AG10803 (cell line): Measurements from ENCODE around the gene MYO3A.

ENCODE experiments used
- DNase-seq: peaks from one replicate; pipeline ENCODE4 v3.0.0; 2010; ENCODE audit warnings: low read depth
- H3K4me3 ChIP-seq: 2 replicates; pipeline ENCODE4 v1.5.1; 2011; ENCODE audit warnings: mild to moderate bottlenecking, low read length, control low read depth
- TF ChIP-seq, protein P1 (sequence below): conservative IDR thresholded peaks from 2 replicates; pipeline ENCODE4 v1.5.1; 2011; ENCODE audit warnings: mild to moderate bottlenecking, low read length, control low read depth, inconsistent platforms

Gene MYO3A

DNA sequence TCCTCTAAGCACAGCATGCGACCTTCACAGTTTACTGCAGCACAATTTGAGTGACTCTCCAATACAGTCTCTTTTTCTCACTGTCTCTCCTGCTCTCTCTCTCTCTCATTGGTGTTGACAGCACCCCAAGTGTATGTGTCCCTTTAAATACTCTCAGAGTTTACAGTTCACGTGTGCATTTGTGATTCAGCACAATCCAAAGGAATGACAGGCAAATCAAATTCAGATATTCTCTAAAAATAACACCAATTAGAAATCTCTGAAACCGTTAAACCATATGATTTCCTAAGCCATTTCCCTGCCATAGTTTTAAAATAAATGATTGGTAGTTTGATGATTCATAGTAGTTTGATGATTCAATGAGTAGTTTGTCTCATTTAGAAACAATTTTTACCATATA lies 178.5 kb downstream of the MYO3A start:
- TF ChIP-seq, protein P1, sequence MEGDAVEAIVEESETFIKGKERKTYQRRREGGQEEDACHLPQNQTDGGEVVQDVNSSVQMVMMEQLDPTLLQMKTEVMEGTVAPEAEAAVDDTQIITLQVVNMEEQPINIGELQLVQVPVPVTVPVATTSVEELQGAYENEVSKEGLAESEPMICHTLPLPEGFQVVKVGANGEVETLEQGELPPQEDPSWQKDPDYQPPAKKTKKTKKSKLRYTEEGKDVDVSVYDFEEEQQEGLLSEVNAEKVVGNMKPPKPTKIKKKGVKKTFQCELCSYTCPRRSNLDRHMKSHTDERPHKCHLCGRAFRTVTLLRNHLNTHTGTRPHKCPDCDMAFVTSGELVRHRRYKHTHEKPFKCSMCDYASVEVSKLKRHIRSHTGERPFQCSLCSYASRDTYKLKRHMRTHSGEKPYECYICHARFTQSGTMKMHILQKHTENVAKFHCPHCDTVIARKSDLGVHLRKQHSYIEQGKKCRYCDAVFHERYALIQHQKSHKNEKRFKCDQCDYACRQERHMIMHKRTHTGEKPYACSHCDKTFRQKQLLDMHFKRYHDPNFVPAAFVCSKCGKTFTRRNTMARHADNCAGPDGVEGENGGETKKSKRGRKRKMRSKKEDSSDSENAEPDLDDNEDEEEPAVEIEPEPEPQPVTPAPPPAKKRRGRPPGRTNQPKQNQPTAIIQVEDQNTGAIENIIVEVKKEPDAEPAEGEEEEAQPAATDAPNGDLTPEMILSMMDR = no peak
- H3K4me3 ChIP-seq = no peak overlapping the region
- DNase-seq = peak; percentile 37

DNA sequence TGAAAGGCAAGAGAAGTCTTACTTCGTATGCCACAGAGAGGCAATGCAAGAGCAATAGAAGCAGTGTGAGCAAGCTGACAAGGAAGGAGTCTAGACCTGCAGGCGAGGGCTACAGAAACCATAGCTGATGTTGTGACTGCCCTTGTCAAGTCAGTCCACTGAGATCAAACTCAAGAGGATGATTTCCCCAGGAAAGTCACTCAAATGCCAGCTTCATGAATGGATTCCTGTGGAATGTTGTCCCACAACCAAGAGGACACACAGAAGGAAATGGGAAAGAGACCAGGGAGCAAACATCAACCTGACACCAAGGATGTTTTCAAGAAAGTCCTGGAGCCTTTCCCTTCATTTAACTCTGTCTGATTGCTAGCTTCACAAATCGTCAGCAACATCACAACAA lies 204.6 kb downstream of the MYO3A start:
- TF ChIP-seq, protein P1 = no peak
- DNase-seq = no peak
- no peak overlapping the region for H3K4me3 ChIP-seq

DNA sequence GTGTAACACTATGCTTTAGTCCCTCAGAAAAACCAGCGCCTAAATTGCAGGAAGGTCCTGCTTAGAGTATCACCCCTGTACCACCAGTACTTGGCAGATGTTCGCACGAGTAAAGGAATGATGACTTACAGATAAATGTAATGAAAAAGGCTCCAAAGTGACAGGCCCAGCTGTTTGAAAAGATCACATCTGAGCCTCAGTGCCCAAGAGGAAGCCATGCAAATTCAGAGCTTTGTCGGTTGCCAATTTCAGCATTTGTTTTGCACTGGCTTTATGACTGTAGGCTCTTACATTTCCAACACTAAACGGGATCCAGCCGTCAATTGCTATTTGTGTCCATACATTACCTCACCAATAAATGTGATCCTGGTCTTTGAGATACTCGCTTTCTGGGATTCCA lies 222.0 kb downstream of the MYO3A start:
- TF ChIP-seq, protein P1 = no peak
- H3K4me3 ChIP-seq = no peak overlapping the region
- DNase-seq = no peak

DNA sequence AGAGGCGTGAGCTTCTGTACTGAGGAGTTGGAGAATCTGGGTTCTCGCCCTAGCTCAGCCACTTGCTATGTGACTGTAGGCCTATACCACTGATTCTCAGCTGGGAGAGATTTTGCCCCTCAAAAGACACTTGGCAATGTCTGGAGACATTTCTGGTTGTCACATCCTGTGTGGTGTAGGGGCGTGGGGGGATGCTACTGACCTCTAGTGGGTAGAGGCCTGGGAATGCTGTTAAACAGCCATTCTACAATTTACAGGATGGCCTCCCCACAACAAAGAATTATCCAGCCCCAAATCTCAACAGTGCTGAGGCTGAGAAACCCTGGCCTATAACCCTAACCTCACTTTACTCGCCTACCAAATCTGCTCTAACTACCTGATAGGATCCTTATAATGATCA lies 223.7 kb downstream of the MYO3A start:
- DNase-seq = no peak
- H3K4me3 ChIP-seq = no peak overlapping the region
- TF ChIP-seq, protein P1 = no peak

DNA sequence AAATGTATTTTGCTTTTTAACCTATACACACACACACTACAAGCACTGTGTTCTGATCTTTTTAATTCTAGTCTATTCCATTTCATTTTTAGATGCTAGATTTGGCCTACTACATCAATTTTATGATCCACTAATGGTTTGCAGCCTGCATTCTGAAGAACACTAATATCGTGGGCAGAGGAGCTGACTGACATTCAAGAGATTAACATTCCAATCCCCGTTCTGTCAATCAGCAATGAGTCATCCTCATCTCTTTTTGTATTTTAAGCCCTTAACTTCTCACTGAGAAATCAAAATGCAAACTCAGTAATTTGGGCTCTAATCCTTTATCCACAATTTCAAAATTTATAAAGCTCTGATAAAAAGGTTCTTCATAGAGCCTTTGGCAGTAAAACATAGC lies 235.4 kb downstream of the MYO3A start:
- no peak for DNase-seq
- TF ChIP-seq, protein P1 = no peak
- no peak overlapping the region for H3K4me3 ChIP-seq

DNA sequence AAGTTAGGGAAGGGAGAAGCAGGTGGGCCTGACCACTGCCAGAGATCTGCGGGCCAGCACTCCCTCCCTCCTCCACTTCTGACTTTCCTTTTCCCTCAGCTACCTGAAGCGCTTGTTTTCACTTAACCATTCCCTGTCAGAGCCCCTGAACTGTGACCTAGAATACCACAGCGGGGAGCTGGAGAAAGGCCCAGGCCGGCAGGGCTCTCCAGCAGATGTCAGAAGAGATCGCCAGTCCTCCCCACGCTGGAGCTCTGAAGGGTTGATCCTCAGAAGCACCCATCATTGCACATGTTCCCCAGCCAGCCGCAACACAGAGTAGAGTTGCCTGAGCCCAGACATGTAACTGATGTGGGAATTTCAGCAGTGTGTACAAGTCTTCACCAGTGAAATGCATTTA lies 238.1 kb downstream of the MYO3A start:
- DNase-seq = no peak
- TF ChIP-seq, protein P1 = no peak
- H3K4me3 ChIP-seq = no peak overlapping the region

DNA sequence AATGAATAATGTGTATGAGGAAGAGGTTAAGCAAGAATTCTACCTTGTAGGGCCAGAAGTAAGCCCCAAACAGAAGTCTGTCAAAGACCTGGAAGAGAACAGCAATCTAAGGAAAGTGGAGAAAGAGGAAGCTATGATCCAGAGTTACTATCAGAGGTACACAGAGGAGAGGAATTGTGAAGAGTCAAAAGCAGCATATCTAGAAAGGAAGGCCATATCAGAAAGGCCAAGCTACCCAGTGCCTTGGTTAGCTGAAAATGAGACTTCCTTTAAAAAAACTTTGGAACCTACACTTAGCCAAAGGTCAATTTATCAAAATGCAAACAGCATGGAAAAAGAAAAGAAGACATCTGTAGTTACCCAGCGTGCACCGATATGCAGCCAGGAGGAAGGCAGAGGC lies 239.8 kb downstream of the MYO3A start:
- no peak overlapping the region for H3K4me3 ChIP-seq
- DNase-seq = no peak
- TF ChIP-seq, protein P1 = no peak
